Lower leg skin (tissue), 4 donors: ENCODE data around the gene MRPL10. TPM values are rescaled to one million over a fixed set of nuclear protein-coding genes. Genes with fewer than 3 reads are reported as not detected.

Experiments used
- DNase-seq, 2 donors: peaks; one replicate each; pipeline ENCODE4 v3.0.0-alpha.2; 2019; ENCODE audit warnings: low spot score in 2 of 2
- H3K4me3 ChIP-seq: fragments of 200-600 bp; sonication (generic); 2 replicates; pipeline ENCODE4 v1.5.1; 2017; ENCODE audit warnings: mild to moderate bottlenecking, low read depth; ENCODE audit not compliant: poor library complexity, severe bottlenecking
- POLR2A ChIP-seq, 2 donors: fragments of 450-650 bp; IDR thresholded peaks; one replicate each; pipeline ENCODE4 v1.6.1; 2016 to 2017; ENCODE audit warnings: antibody characterized with exemption in 2 of 2, mild to moderate bottlenecking in 1 of 2, moderate library complexity in 1 of 2
- WGBS, 2 donors: methylation state at CpG; one replicate each; pipeline ENCODE4 v1.1.5; 2018; 5-methylcytosine and 5-hydroxymethylcytosine counted together
- intact Hi-C: fragments of 100-400 bp; cut with DNase I; formaldehyde crosslinking; loops from one replicate; pipeline ENCODE4 v1.15.0; 2023; ENCODE audit warnings: low total_unique reads
- total RNA-seq, 4 donors: library from RNA; depleted of rRNA; stranded (reverse); fragments of >200 nt; gene quantifications; one replicate each; pipeline ENCODE4 v1.1.0, GENCODE V29; 2016
- TF ChIP-seq, protein P1 (sequence below), 3 donors: fragments of 450-650 bp; IDR thresholded peaks; one replicate each; pipeline ENCODE4 v1.5.1; 2016; ENCODE audit warnings: antibody characterized with exemption in 3 of 3, mild to moderate bottlenecking in 3 of 3, moderate library complexity in 2 of 3

MRPL10 gene
- total RNA-seq, 4 donors from 2014 or later: 25.3 to 35.4 (median 30.2) TPM

GRCh38 chr17:47852113-47852949 lies 21.0 kb upstream of the MRPL10 start:
- 46 to 53% methylated on average over 32 of the region's 32 CpGs for WGBS, 2 donors
- no peak for DNase-seq
- intact Hi-C loops: no loop called here
- TF ChIP-seq POLR2A (IDR thresholded peaks at IDR 0.05): no peak
- TF ChIP-seq, protein P1, sequence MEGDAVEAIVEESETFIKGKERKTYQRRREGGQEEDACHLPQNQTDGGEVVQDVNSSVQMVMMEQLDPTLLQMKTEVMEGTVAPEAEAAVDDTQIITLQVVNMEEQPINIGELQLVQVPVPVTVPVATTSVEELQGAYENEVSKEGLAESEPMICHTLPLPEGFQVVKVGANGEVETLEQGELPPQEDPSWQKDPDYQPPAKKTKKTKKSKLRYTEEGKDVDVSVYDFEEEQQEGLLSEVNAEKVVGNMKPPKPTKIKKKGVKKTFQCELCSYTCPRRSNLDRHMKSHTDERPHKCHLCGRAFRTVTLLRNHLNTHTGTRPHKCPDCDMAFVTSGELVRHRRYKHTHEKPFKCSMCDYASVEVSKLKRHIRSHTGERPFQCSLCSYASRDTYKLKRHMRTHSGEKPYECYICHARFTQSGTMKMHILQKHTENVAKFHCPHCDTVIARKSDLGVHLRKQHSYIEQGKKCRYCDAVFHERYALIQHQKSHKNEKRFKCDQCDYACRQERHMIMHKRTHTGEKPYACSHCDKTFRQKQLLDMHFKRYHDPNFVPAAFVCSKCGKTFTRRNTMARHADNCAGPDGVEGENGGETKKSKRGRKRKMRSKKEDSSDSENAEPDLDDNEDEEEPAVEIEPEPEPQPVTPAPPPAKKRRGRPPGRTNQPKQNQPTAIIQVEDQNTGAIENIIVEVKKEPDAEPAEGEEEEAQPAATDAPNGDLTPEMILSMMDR (IDR thresholded peaks at IDR 0.05): no peak
- no peak overlapping the region for H3K4me3 ChIP-seq

DNA sequence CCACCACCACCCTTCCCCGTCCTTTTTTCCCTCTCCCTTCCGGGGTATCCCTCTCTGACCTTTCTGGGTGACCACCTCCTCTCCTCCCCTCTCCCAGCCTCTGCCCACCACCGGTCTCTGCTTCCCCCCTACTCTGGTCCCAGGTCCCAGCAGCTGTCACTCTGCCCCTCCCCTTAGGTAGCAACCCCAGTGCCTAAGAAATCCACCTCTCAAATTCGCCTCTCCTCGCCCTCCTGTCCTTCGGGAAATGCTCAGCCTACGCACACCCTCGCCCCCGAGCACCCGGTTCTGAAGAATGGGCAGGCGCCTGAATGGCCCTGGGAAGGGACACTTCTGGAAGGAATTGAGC lies 20.4 kb upstream of the MRPL10 start:
- H3K4me3 ChIP-seq: no peak overlapping the region
- 26 to 37% methylated on average over 11 of the region's 11 CpGs for WGBS, 2 donors
- intact Hi-C loops: loop anchor here (2.0 kb wide), 1 partner anchor 217 kb away; no protein-coding TSS in a partner anchor
- no peak for TF ChIP-seq POLR2A (IDR thresholded peaks at IDR 0.05)
- TF ChIP-seq, protein P1 (IDR thresholded peaks at IDR 0.05): no peak
- DNase-seq: no peak

DNA sequence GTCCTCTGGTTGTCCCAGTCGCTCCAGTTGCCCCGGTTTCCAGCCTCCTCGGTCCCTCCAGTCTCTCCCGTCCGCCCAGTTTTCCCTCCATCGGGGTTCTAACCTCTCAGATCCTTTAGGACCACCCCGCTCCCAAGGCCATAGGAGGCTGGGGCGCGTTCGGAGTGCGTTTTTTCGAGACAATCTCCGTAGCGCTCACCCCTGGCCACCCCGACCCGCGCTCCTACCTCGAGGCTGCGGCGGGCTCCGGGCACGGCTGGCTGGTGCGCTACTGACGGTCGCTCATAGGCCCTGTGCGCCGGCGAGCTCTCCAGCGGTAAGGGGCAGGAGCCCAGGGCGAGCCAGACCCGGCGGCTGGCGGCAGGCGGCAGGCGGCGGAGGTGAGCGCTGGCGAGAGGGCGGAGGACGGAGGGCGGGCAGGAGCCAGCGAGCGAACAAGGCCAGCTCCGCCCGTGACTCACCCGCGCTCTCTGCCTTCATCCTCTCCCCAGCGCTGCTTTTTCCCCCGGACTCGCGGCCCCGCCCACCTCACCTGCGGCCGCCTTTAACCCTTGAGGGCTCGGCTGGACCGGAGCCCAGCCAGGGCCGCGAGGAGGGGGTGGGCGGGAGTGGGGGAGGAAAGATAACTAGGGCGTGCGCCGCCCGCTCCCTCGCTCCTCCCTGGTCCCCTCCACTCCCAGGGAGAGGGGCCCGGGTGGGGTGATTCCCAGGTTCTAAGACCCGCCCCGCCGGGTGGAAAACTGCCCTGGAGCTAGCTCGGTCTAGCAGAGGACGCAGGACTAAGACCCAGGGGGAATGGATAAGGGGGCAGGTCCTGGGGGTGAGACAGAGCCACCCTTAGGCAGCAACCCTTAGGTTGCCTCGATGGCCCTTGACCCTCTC lies 19.6 kb upstream of the MRPL10 start, which contains the start of gene SP6:
Gene SP6 (minus strand): TSS at position 472 of the 882 bp plus-strand sequence. CDS start 2,734 bp downstream, outside the sequence.
- peak within 1 kb of the TSS; percentile 21 for H3K4me3 ChIP-seq
- peak in 1 of 2 donors; percentile 34 for DNase-seq
- 5 to 9% methylated on average over 31 to 60 of the region's 71 CpGs for WGBS, 2 donors
- intact Hi-C loops: loop anchor here (2.0 kb wide), 1 partner anchor 218 kb away; no protein-coding TSS in a partner anchor
- TF ChIP-seq POLR2A (IDR thresholded peaks at IDR 0.05): no peak
- TF ChIP-seq, protein P1 (IDR thresholded peaks at IDR 0.05): no peak

- H3K4me3 ChIP-seq: peak overlapping the region; percentile 21
- DNase-seq: no peak
- intact Hi-C loops: loop anchor here (2.0 kb wide), 1 partner anchor 218 kb away; no protein-coding TSS in a partner anchor
- 22 to 45% methylated on average over 9 of the region's 9 CpGs for WGBS, 2 donors
- TF ChIP-seq POLR2A (IDR thresholded peaks at IDR 0.05): no peak
- TF ChIP-seq, protein P1 (IDR thresholded peaks at IDR 0.05): no peak
These were observed 19.0 kb upstream of the MRPL10 start for GRCh38 chr17:47850373-47850691.

- intact Hi-C loops: loop anchor here (2.0 kb wide), 1 partner anchor 99 kb away; no protein-coding TSS in a partner anchor
- TF ChIP-seq, protein P1 (IDR thresholded peaks at IDR 0.05): no peak
- no peak for TF ChIP-seq POLR2A (IDR thresholded peaks at IDR 0.05)
- 66 to 71% methylated on average over 18 to 23 of the region's 23 CpGs for WGBS, 2 donors
- no peak for DNase-seq
- H3K4me3 ChIP-seq: no peak overlapping the region
These were observed 16.8 kb upstream of the MRPL10 start for GRCh38 chr17:47848198-47848513.
